22Rv1 (cell line): ENCODE data around the gene RBBP9.

Experiments
- ZFX ChIP-seq: fragments of 450-650 bp; IDR thresholded peaks from 2 replicates; pipeline ENCODE4 v1.6.1; 2017; ENCODE audit warnings: antibody characterized with exemption, borderline replicate concordance
- TF ChIP-seq, protein P1 (sequence below): fragments of 450-650 bp; IDR thresholded peaks from 2 replicates; pipeline ENCODE4 v1.5.1; 2017; ENCODE audit warnings: mild to moderate bottlenecking

DNA sequence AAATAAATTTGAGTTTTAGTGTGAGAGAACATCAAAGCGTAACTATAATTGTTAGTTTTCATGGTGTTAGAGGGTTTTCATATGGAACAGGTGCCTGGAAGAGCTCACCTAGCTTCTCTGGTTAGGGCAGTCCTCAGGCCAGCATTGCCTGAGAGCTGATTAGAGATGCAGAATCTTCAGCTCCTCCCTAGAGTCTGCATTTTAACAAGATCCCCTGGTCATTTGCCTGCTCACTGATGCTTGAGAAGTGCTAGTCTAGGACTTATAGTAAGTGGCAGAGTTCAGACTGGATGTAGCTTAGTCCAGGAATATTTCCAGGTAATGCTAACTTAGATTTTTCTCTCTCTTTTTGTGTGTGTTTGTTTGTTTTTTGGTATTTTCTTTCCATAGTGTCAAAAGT is 48.5 kb upstream of the RBBP9 start:
- TF ChIP-seq, protein P1, sequence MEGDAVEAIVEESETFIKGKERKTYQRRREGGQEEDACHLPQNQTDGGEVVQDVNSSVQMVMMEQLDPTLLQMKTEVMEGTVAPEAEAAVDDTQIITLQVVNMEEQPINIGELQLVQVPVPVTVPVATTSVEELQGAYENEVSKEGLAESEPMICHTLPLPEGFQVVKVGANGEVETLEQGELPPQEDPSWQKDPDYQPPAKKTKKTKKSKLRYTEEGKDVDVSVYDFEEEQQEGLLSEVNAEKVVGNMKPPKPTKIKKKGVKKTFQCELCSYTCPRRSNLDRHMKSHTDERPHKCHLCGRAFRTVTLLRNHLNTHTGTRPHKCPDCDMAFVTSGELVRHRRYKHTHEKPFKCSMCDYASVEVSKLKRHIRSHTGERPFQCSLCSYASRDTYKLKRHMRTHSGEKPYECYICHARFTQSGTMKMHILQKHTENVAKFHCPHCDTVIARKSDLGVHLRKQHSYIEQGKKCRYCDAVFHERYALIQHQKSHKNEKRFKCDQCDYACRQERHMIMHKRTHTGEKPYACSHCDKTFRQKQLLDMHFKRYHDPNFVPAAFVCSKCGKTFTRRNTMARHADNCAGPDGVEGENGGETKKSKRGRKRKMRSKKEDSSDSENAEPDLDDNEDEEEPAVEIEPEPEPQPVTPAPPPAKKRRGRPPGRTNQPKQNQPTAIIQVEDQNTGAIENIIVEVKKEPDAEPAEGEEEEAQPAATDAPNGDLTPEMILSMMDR = no peak
- TF ChIP-seq ZFX = no peak
